HUES48 (cell line): ENCODE data around the gene SLC34A1.
A peak's percentile ranks its signal among the peaks of the same experiment; 100 is the strongest.

ENCODE experiments used
- H3K27ac ChIP-seq: one replicate; pipeline ENCODE4 v1.7.0; 2013; ENCODE audit warnings: low read depth, low read length, inconsistent platforms
- H3K27me3 ChIP-seq: 2 replicates; pipeline ENCODE4 v1.6.1; 2013; ENCODE audit warnings: mild to moderate bottlenecking, low read length; ENCODE audit not compliant: control insufficient read depth, insufficient read depth
- H3K36me3 ChIP-seq: 2 replicates; pipeline ENCODE4 v1.6.1; 2013; ENCODE audit warnings: low read length; ENCODE audit not compliant: control insufficient read depth, insufficient read depth
- H3K4me1 ChIP-seq: 2 replicates; pipeline ENCODE4 v1.6.1; 2013; ENCODE audit warnings: mild to moderate bottlenecking, low read length; ENCODE audit not compliant: control insufficient read depth, insufficient read depth
- H3K4me3 ChIP-seq: 2 replicates; pipeline ENCODE4 v1.5.1; 2013; ENCODE audit warnings: mild to moderate bottlenecking, low read depth, low read length
- H3K9ac ChIP-seq: 2 replicates; pipeline ENCODE4 v1.6.1; 2013; ENCODE audit warnings: mild to moderate bottlenecking, low read depth, low read length, moderate library complexity
- H3K9me3 ChIP-seq: 2 replicates; pipeline ENCODE4 v1.6.1; 2013; ENCODE audit warnings: low read length; ENCODE audit not compliant: control insufficient read depth, insufficient read depth

Gene SLC34A1

GRCh38 chr5:177346820-177347219 lies 37.4 kb upstream of the SLC34A1 start:
- Histone ChIP-seq H3K27me3 (no peaks in the 10 kb centered on the region), H3K36me3 (peaks cover 33% of the 10 kb centered on the region), H3K27ac (no peak overlapping the region), H3K9me3 (no peaks in the 10 kb centered on the region), H3K9ac (no peak overlapping the region), H3K4me3 (no peak overlapping the region), H3K4me1 (peaks cover 6% of the 10 kb centered on the region; the same call in 1 of the 2 replicates)

DNA sequence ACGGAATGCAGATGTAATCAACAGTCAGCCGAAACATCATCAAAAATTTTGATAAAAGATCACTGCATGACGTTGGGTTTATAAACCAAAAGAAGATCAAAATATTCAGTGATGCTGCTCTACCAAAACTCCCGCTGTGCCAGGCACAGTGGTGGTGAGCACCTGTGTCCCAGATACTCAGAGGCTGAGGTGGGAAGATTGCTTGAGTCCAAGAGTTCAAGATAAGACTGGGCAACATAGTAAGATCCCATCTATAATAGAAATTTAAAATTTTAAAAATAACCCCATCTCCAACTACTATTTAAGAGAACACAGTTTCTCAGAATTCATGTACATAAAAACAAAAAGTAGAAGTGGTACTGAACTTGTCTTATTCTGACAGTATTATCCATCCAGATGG lies 36.5 kb upstream of the SLC34A1 start:
- Histone ChIP-seq H3K4me1 (peaks cover 6% of the 10 kb centered on the region; the same call in 1 of the 2 replicates), H3K9ac (no peak overlapping the region), H3K4me3 (no peak overlapping the region), H3K36me3 (peaks cover 31% of the 10 kb centered on the region), H3K9me3 (no peaks in the 10 kb centered on the region), H3K27me3 (no peaks in the 10 kb centered on the region), H3K27ac (no peak overlapping the region)

DNA sequence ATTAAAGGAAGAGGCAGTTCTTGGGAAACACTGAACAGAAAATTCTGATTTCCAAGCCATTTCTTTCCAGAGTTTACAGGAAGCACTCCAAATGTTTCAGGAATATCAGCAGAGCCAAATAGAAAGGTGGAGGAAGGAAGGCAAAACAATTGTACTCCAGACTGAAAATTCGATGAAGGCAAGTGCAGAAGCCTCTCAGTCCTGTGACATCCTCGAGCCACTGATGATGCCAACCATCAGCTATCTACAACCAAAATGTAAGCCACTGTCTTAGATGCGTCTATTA lies 34.9 kb upstream of the SLC34A1 start:
- no peak overlapping the region for H3K27ac ChIP-seq
- H3K36me3 ChIP-seq, result peaks cover 26% of the 10 kb centered on the region
- no peak overlapping the region for H3K4me3 ChIP-seq
- no peak overlapping the region for H3K9ac ChIP-seq
- H3K9me3 ChIP-seq, result no peaks in the 10 kb centered on the region
- no peaks in the 10 kb centered on the region for H3K27me3 ChIP-seq
- H3K4me1 ChIP-seq, result peaks cover 6% of the 10 kb centered on the region; the same call in 1 of the 2 replicates

GRCh38 chr5:177349762-177350161 lies 34.5 kb upstream of the SLC34A1 start:
- Histone ChIP-seq H3K4me3 (no peak overlapping the region; the same call in 1 of the 2 replicates), H3K9me3 (no peaks in the 10 kb centered on the region), H3K4me1 (peaks cover 6% of the 10 kb centered on the region; the same call in 1 of the 2 replicates), H3K9ac (no peak overlapping the region), H3K36me3 (peaks cover 26% of the 10 kb centered on the region), H3K27me3 (no peaks in the 10 kb centered on the region), H3K27ac (no peak overlapping the region)

DNA sequence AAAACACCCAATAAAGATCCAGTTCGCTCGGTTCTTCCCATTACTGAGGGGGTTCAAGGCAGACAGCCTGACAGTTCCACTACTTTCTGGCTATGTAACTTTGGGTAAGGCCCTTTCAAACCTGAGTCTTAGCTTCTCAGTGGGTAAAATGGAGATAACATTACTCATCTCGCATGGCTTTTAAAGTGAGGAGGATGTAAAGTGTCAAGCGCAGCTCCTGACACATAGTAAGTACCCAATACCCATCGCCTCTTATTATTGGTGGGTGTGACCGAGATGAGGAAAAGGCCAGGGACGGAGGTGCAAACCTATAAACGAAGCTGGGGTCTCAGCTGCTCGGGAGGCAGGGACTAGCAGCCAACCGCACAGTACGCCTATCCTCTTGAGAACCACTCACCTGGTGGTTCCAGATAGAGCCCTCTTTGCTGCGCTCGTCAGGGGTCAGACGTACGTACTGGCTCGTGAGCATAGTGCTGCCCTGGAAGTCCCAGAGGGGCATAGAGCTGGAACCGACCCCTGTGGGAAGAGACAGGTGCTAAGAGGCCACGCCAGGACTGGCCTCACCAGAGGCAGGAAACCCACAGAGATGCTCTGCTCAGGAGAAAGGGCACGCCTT lies 33.4 kb upstream of the SLC34A1 start:
- Histone ChIP-seq H3K36me3 (peaks cover 26% of the 10 kb centered on the region), H3K9ac (peak overlapping the region; percentile 96), H3K4me3 (peak overlapping the region; percentile 84), H3K27ac (peak overlapping the region; percentile 99), H3K27me3 (no peaks in the 10 kb centered on the region), H3K4me1 (peaks cover 6% of the 10 kb centered on the region; the same call in 1 of the 2 replicates), H3K9me3 (no peaks in the 10 kb centered on the region)

- H3K27me3 ChIP-seq, result no peaks in the 10 kb centered on the region
- H3K9me3 ChIP-seq, result no peaks in the 10 kb centered on the region
- peaks cover 6% of the 10 kb centered on the region; the same call in 1 of the 2 replicates for H3K4me1 ChIP-seq
These were observed 32.6 kb upstream of the SLC34A1 start, which contains the start of gene LMAN2 for GRCh38 chr5:177351392-177352329. Gene LMAN2 (minus strand): TSS chr5:177351668. CDS start chr5:177351647, 21 bp downstream.

DNA sequence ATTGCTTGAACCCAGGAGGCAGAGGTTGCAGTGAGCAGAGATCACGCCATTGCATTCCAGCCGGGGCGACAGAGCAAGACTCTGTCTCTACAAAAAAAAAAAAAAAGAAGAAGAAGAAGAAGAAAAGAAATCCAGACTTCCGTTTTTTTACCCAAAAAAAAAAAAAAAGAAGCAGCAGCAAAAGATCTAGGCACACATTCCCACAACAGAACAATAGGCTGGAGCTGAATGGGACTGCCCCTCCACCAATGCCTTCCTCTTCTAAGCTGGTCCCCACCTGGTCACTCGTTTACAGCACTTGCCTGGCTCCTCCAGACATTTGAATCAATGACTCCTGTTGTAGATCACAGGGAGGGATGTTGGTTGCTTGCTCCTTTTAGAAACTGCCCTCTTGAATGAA lies 31.1 kb upstream of the SLC34A1 start:
- no peak overlapping the region for H3K27ac ChIP-seq
- H3K4me3 ChIP-seq, result no peak overlapping the region
- H3K9ac ChIP-seq, result no peak overlapping the region
- H3K9me3 ChIP-seq, result no peaks in the 10 kb centered on the region
- H3K27me3 ChIP-seq, result no peaks in the 10 kb centered on the region
- peaks cover 6% of the 10 kb centered on the region; the same call in 1 of the 2 replicates for H3K4me1 ChIP-seq
- peaks cover 8% of the 10 kb centered on the region for H3K36me3 ChIP-seq

More at GRCh38 chr5:177351392-177352329, 32.6 kb upstream of the SLC34A1 start, which contains the start of gene LMAN2:
- Histone ChIP-seq H3K36me3 (peaks cover 22% of the 10 kb centered on the region), H3K9ac (peak within 1 kb of the TSS; percentile 96), H3K4me3 (peak within 1 kb of the TSS; percentile 84), H3K27ac (peak within 1 kb of the TSS; percentile 99)

DNA sequence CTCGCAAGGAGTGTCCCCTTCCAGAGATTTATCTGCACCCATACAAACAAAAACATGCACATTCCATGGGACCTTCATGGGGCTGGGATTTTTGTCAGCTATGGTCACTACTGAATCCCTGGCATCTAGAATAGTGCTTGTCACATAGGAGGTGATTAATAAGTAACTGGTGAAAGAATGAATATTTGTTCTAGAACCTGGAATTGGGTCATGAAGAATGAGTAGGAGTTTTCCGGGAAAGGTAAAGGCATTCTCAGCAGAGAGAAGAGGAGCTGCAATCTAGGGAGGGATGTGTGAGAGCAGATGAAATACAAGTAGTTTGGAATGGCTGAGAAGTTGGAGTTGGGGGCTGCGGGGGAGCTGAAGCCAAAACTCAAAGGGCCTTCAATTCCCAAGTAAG lies 30.0 kb upstream of the SLC34A1 start:
- Histone ChIP-seq H3K4me3 (no peak overlapping the region), H3K36me3 (peaks cover 2% of the 10 kb centered on the region), H3K27ac (no peak overlapping the region), H3K27me3 (no peaks in the 10 kb centered on the region), H3K9ac (no peak overlapping the region), H3K9me3 (no peaks in the 10 kb centered on the region), H3K4me1 (peaks cover 6% of the 10 kb centered on the region; the same call in 1 of the 2 replicates)

GRCh38 chr5:177354711-177355110 lies 29.5 kb upstream of the SLC34A1 start:
- H3K4me3 ChIP-seq, result no peak overlapping the region
- H3K9ac ChIP-seq, result no peak overlapping the region
- H3K27ac ChIP-seq, result no peak overlapping the region
- H3K9me3 ChIP-seq, result no peaks in the 10 kb centered on the region
- no peaks in the 10 kb centered on the region for H3K36me3 ChIP-seq
- H3K4me1 ChIP-seq, result peaks cover 6% of the 10 kb centered on the region; the same call in 1 of the 2 replicates
- H3K27me3 ChIP-seq, result no peaks in the 10 kb centered on the region

DNA sequence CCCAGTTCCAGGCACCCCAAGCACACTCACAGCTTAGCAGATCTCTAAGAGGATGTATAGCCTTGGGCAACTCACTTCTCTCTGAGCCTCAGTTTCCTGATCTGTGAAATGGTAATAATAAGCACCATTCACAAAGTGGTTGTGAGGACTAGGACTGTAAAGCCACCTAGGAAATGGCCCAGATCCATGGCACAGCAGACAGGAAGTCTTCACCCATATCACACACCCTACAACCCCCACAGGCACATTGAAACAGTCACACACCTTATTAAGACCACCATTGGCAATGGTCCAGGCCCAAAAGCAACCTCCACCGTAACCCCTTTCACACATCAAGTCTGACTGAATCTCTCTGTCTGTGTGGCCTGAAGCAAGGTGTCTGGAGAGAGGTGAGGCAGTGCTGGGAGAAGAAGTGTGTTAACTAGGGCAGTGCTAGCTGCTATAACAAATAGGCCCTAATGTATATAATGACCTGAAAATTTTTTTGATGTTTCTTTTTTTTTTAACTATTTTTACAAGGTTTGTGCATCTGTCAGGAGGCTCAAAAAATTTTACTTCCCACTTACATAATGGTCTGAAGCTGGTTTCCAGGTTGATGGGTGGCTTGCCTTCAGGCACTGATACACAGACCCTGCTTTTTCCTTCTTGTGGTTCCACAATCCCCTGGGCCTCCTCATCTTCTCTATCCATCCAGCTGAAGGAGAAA lies 28.9 kb upstream of the SLC34A1 start:
- no peak overlapping the region for H3K27ac ChIP-seq
- H3K4me1 ChIP-seq, result peaks cover 4% of the 10 kb centered on the region; the same call in 1 of the 2 replicates
- H3K9ac ChIP-seq, result no peak overlapping the region
- H3K9me3 ChIP-seq, result no peaks in the 10 kb centered on the region
- H3K27me3 ChIP-seq, result no peaks in the 10 kb centered on the region
- no peak overlapping the region for H3K4me3 ChIP-seq
- no peaks in the 10 kb centered on the region for H3K36me3 ChIP-seq
